Spleen (tissue), 11 donors: ENCODE measurements around the gene CHCHD3. TPM values are rescaled to one million over a fixed set of nuclear protein-coding genes. Genes with fewer than 3 reads are reported as not detected.

ENCODE experiments used
- DNase-seq: peaks from one replicate; pipeline ENCODE4 v3.0.0-alpha.2; 2020
- H3K27ac ChIP-seq, 8 donors: fragments of 200-600 bp; sonication (generic) in 7 of 8; 1 replicate in 4 of 8; 2 replicates in 4 of 8; pipeline versions ENCODE4 v1.5.0 to v1.8.0; 2016 to 2021; ENCODE audit warnings: inconsistent platforms in 4 of 8, mild to moderate bottlenecking in 4 of 8, moderate library complexity in 1 of 8
- H3K27me3 ChIP-seq, 7 donors: fragments of 200-600 bp; sonication (generic) in 6 of 7; replicated peaks in 1 of 7; 1 replicate in 4 of 7; 2 replicates in 3 of 7; pipeline versions ENCODE4 v1.5.0 to v1.8.0; 2016 to 2021; ENCODE audit warnings: inconsistent platforms in 3 of 7, mild to moderate bottlenecking in 1 of 7
- H3K36me3 ChIP-seq, 6 donors: fragments of 200-600 bp; sonication (generic) in 5 of 6; 1 replicate in 4 of 6; 2 replicates in 2 of 6; pipeline versions ENCODE4 v1.5.0 to v1.8.0; 2016 to 2021; ENCODE audit warnings: inconsistent platforms in 2 of 6
- H3K4me1 ChIP-seq, 6 donors: fragments of 200-600 bp; sonication (generic) in 5 of 6; 1 replicate in 3 of 6; 2 replicates in 3 of 6; pipeline versions ENCODE4 v1.5.0 to v1.8.0; 2016 to 2021; ENCODE audit warnings: inconsistent platforms in 3 of 6
- H3K4me3 ChIP-seq, 8 donors: fragments of 200-600 bp; sonication (generic) in 7 of 8; 1 replicate in 4 of 8; 2 replicates in 4 of 8; pipeline versions ENCODE4 v1.5.0 to v1.8.0; 2016 to 2021; ENCODE audit warnings: inconsistent platforms in 4 of 8, mild to moderate bottlenecking in 4 of 8, moderate library complexity in 2 of 8
- H3K9me3 ChIP-seq, 8 donors: fragments of 200-600 bp; sonication (generic) in 7 of 8; 1 replicate in 4 of 8; 2 replicates in 4 of 8; pipeline versions ENCODE4 v1.5.0 to v1.8.0; 2016 to 2021; ENCODE audit warnings: inconsistent platforms in 4 of 8
- CTCF ChIP-seq, 11 experiments: fragments of 200-600 bp in 7 of 11; fragments of 450-650 bp in 4 of 11; sonication (generic) in 4 of 11; IDR thresholded peaks in 8 of 11; conservative IDR thresholded peaks in 3 of 11; 1 replicate in 7 of 11; 2 replicates in 4 of 11; pipeline versions ENCODE4 v1.4.0 to v1.8.0; 2016 to 2021; ENCODE audit warnings: antibody characterized with exemption in 11 of 11, inconsistent platforms in 4 of 11, mild to moderate bottlenecking in 1 of 11
- POLR2A ChIP-seq, 3 donors: fragments of 450-650 bp; IDR thresholded peaks; one replicate each; pipeline ENCODE4 v1.5.1; 2017; ENCODE audit warnings: antibody characterized with exemption in 3 of 3, mild to moderate bottlenecking in 1 of 3
- POLR2AphosphoS5 ChIP-seq, 3 donors: sonication (generic); formaldehyde crosslinking; IDR thresholded peaks; one replicate each; pipeline ENCODE4 v1.5.1; 2017; ENCODE audit warnings: antibody characterized with exemption in 3 of 3
- WGBS, 5 donors: extraction: QIAGEN DNeasy Blood & Tissue Kit in 3 of 5; methylation state at CpG; one replicate each; pipeline versions ENCODE4 v1.1.5 to v1.1.7; 2013 to 2018; 5-methylcytosine and 5-hydroxymethylcytosine counted together
- intact Hi-C: fragments of 100-400 bp; cut with DNase I; formaldehyde crosslinking; loops from one replicate; pipeline ENCODE4 v1.15.0; 2023; ENCODE audit warnings: low total_unique reads
- polyA plus RNA-seq, 3 donors: library from polyadenylated mRNA; stranded (reverse); fragments of 200-250 nt; gene quantifications; one replicate each; pipeline ENCODE4 v1.2.1, GENCODE V29; 2013
- total RNA-seq, 7 donors: library from RNA; depleted of rRNA in 3 of 7; stranded (reverse); fragments of >200 nt in 3 of 7; fragmentation: NEBNext Ultra II Directional in 4 of 7; extraction: Animal tissue kit (Norgen Biotek cat#: 25700) in 4 of 7; gene quantifications; one replicate each; pipeline versions ENCODE4 v1.1.0 to v1.2.1, GENCODE V29; 2016 to 2021
- donor health status: healthy with polysubstance abuse.
- donor health status: DM: no; HTN: no; CAD: no; lungs with moderate emphysema.
- donor health status: DM: no; HTN: no; CAD: no.
- donor health status: Bipolar disorder and iron deficiency.
- donor health status: healthy.
- donor health status: DM: no; HTN: no; CAD: no.
- donor health status: DM: yes; HTN: yes; CAD: no.

The CHCHD3 gene
- total and polyA plus RNA-seq, 10 donors: 18.6 to 60.3 (median 38.8) TPM

- 90 to 100% (median 95%) methylated on average over 1 of the region's 1 CpG for WGBS, 5 donors
- Histone ChIP-seq H3K4me3 (no peak overlapping the region), H3K27me3 (no peaks in the 10 kb centered on the region), H3K4me1 (peaks cover 0 to 24% (median 11%) of the 10 kb centered on the region in 6 donors), H3K9me3 (peaks cover 0 to 7% (median 0%) of the 10 kb centered on the region in 8 donors), H3K36me3 (peaks cover 0 to 7% (median 0%) of the 10 kb centered on the region in 6 donors), H3K27ac (peak overlapping the region in 1 of 8 donors; percentile 35)
- no peak for DNase-seq
- intact Hi-C loops: no loop called here
- TF ChIP-seq POLR2A (IDR thresholded peaks at IDR 0.05) (no peak), CTCF (IDR thresholded peaks at IDR 0.05 in 8 of 11, conservative IDR thresholded peaks at IDR 0.05 in 3 of 11) (no peak), POLR2AphosphoS5 (IDR thresholded peaks at IDR 0.05) (no peak)
These were observed 215.3 kb downstream of the CHCHD3 start for GRCh38 chr7:132866551-132866950.

- no peak for TF ChIP-seq CTCF (IDR thresholded peaks at IDR 0.05 in 8 of 11, conservative IDR thresholded peaks at IDR 0.05 in 3 of 11)
- peaks cover 0 to 7% (median 0%) of the 10 kb centered on the region in 6 donors for H3K36me3 ChIP-seq
- no peaks in the 10 kb centered on the region for H3K27me3 ChIP-seq
- peaks cover 0 to 24% (median 11%) of the 10 kb centered on the region in 6 donors for H3K4me1 ChIP-seq
- intact Hi-C loops: no loop called here
- peaks cover 0 to 7% (median 0%) of the 10 kb centered on the region in 8 donors for H3K9me3 ChIP-seq
- WGBS, 5 donors: 72 to 79% (median 77%) methylated on average over 2 of the region's 2 CpGs
- H3K4me3 ChIP-seq: no peak overlapping the region
- no peak for DNase-seq
- H3K27ac ChIP-seq: peak overlapping the region in 1 of 8 donors; percentile 35
These were observed 215.8 kb downstream of the CHCHD3 start for GRCh38 chr7:132866144-132866531.

- 64 to 72% (median 67%) methylated on average over 11 of the region's 11 CpGs for WGBS, 5 donors
- Histone ChIP-seq H3K9me3 (peaks cover 0 to 7% (median 0%) of the 10 kb centered on the region in 8 donors), H3K27me3 (no peaks in the 10 kb centered on the region), H3K36me3 (peaks cover 0 to 7% (median 0%) of the 10 kb centered on the region in 6 donors), H3K27ac (peak overlapping the region in 2 of 8 donors; percentile 9 to 35), H3K4me3 (no peak overlapping the region), H3K4me1 (peaks cover 0 to 24% (median 11%) of the 10 kb centered on the region in 6 donors)
- TF ChIP-seq POLR2A (IDR thresholded peaks at IDR 0.05) (no peak), POLR2AphosphoS5 (IDR thresholded peaks at IDR 0.05) (no peak), CTCF (IDR thresholded peaks at IDR 0.05 in 8 of 11, conservative IDR thresholded peaks at IDR 0.05 in 3 of 11) (no peak)
- no peak for DNase-seq
- intact Hi-C loops: no loop called here
These were observed 216.3 kb downstream of the CHCHD3 start for GRCh38 chr7:132865366-132866143.

GRCh38 chr7:132861940-132862554 is 219.8 kb downstream of the CHCHD3 start:
- intact Hi-C loops: no loop called here
- WGBS, 5 donors: 93 to 100% (median 94%) methylated on average over 4 of the region's 4 CpGs
- peaks cover 0 to 19% (median 9%) of the 10 kb centered on the region in 6 donors for H3K4me1 ChIP-seq
- H3K36me3 ChIP-seq: peaks cover 0 to 7% (median 0%) of the 10 kb centered on the region in 6 donors
- no peaks in the 10 kb centered on the region for H3K27me3 ChIP-seq
- no peak overlapping the region for H3K4me3 ChIP-seq
- H3K9me3 ChIP-seq: peaks cover 0 to 7% (median 0%) of the 10 kb centered on the region in 8 donors
- no peak for DNase-seq
- H3K27ac ChIP-seq: no peak overlapping the region
- TF ChIP-seq CTCF (IDR thresholded peaks at IDR 0.05 in 8 of 11, conservative IDR thresholded peaks at IDR 0.05 in 3 of 11) (no peak), POLR2AphosphoS5 (IDR thresholded peaks at IDR 0.05) (no peak), POLR2A (IDR thresholded peaks at IDR 0.05) (no peak)
